HG03108 (cell line): ENCODE data around the gene U2SURP.
A peak's percentile ranks its signal among the peaks of the same experiment; 100 is the strongest.
"Not testable (repeated sequence)": the region's sequence is repeated elsewhere in the genome, so short reads cannot be mapped to it uniquely, and the experiment has no call there.

Experiments
- ATAC-seq: cut with Tn5 transposase; IDR thresholded peaks from one replicate; pipeline ENCODE4 v1.9.1; 2021; ENCODE audit warnings: moderate library complexity; ENCODE audit not compliant: unreplicated experiment

The U2SURP gene

DNA sequence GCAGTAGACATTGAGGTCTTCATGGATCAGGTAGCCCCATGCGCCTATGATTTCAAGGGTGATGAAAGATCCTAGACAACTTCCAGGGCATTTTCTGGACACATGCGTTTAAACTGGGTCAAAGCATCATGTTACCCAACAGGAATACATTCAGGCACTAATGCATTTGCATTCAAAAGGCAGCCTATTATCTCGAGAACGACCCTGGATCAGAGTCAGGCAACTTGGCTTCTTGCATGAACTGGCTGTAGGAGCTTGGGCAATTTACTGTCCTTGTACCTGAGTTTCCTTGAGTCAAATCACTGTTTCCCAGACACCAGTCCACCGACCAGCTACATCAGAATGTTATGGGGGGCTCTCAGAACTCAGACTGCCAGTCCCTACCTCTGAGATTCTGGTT, 66.7 kb downstream of the U2SURP start:
- ATAC-seq, result no peak

DNA sequence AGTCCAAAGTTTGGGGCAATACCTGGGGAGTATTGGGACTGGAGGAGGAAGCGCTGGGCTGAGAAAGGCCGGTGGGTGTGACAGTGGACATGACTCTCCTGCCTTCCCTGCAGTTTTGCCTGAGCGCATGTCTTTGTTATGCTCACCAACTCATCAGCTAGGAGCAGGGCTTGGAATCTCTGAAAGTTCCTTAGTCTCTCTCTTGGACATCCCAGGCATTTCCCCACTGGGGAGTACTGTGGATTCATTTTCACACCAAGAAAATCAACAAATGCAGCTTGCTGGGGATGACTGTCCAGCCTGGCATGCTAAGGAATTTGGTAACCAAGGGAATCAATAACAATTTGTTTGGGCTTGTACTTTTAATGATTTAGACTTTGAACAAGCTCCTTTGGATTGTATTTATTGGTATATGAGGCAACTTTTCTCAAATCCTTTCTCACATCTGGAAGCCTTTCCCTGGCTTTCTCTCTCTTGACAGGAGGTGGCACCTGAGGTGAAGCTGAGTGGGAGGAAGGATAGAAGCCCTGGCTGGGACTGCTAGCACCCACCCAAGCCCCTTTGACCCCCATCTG, 69.7 kb downstream of the U2SURP start:
- ATAC-seq, result no peak

DNA sequence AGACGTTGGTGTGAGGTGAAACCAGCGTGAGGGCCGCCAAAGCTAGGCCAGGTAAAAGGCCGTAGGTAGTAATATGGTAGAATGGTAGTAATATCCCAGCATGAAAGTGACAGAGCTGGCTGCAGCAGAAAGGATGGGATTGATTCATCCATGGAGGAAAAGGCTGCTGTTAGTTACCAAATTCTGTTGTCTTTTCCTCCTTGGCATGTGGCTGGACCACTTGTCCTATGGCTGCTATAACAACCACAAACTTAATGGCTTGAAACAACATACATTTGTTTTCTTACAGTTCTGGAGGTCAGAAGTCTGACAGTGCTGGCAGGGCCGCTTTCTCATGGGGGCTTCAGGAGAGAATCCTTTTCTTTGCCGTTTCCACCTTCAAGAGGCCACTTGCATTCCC, 70.4 kb downstream of the U2SURP start:
- no peak for ATAC-seq

- not testable (repeated sequence) for ATAC-seq
Observed at GRCh38 chr3:143072298-143073020, 71.1 kb downstream of the U2SURP start.

DNA sequence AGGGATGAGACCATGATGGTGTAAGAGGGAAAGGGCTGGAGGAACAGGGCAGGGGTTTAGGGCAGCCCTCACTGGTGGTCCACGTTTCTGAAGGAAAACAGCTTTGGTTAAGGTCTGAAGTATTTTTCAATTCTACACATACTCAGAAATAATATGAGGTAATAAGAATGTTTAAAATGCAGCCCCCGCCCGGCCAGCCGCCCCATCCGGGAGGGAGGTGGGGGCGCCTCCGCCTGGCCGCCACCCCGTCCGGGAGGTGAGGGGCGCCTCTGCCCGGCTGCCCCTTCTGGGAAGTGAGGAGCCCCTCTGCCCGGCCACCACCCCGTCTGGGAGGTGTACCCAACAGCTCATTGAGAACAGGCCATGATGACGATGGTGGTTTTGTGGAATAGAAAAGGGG, 72.2 kb downstream of the U2SURP start:
- ATAC-seq, result not testable (repeated sequence)

- ATAC-seq, result not testable (repeated sequence)
Observed at GRCh38 chr3:143073983-143074382, 72.6 kb downstream of the U2SURP start.

GRCh38 chr3:143078883-143079282, 77.5 kb downstream of the U2SURP start:
- ATAC-seq, result no peak

DNA sequence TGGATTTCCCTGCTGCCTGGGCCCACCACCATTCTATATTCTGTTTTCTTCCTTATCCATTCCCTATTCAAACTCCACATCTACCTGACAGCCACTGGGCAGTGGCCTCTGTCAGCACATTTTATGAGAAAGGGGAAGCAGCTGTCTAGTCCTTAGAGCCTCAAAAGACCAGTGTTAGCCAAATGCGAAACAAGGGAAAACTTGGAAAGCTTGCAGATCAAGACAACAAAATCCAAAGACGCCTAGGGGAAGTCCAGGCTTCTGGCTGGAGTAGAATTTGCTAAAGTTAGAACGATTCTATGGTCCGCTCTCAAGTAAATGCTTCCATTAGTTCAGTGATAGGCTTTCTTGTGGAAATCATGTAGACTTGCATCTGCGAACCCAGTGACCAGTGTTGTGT, 78.8 kb downstream of the U2SURP start:
- no peak for ATAC-seq

GRCh38 chr3:143081365-143081764, 80.0 kb downstream of the U2SURP start:
- no peak for ATAC-seq

- ATAC-seq, result peak; percentile 74
Observed at GRCh38 chr3:143081844-143082778, 80.7 kb downstream of the U2SURP start.

DNA sequence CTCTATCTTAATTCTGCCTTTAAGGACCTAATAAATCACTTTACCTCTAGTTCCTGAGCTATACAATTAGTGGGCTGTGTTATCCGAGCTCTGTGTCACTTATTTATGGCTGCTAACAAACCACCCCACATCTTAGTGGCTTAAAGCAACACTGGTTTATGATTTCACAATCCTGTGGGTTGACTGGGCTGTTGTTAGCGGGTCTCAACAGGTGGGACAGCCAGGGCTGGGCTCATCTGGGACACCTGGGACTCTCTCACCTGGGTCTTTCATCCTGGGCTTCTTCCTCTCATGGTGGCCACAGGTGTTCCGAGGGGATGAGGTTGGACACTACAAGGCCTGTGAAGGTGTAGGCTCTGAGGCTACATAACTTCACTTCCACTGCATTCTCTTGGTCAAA, 82.4 kb downstream of the U2SURP start:
- ATAC-seq, result no peak

GRCh38 chr3:143084856-143085731, 83.7 kb downstream of the U2SURP start:
- ATAC-seq, result peak; percentile 58

- ATAC-seq, result no peak
Observed at GRCh38 chr3:143088835-143089234, 87.5 kb downstream of the U2SURP start.

GRCh38 chr3:143089965-143090364, 88.6 kb downstream of the U2SURP start:
- no peak for ATAC-seq

DNA sequence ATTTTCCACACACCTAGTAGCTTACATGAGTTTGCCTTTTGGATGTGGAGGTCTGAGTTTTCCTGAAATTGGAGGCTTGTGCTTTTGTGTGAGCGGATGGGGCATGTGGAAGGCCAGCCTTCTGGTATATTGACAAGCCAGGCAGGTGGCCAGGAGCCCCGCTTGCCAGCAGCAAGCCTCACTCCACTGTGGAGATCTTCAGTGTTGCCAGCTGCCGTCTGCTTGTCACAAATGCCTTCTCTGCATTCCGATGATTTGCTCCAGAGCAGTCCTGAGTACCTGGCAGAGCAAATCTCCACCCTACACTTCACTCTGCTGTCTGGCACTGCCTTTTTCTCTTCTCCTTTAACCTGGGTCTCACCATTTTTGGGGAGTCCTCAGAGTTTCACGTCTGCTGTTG, 89.1 kb downstream of the U2SURP start:
- no peak for ATAC-seq

DNA sequence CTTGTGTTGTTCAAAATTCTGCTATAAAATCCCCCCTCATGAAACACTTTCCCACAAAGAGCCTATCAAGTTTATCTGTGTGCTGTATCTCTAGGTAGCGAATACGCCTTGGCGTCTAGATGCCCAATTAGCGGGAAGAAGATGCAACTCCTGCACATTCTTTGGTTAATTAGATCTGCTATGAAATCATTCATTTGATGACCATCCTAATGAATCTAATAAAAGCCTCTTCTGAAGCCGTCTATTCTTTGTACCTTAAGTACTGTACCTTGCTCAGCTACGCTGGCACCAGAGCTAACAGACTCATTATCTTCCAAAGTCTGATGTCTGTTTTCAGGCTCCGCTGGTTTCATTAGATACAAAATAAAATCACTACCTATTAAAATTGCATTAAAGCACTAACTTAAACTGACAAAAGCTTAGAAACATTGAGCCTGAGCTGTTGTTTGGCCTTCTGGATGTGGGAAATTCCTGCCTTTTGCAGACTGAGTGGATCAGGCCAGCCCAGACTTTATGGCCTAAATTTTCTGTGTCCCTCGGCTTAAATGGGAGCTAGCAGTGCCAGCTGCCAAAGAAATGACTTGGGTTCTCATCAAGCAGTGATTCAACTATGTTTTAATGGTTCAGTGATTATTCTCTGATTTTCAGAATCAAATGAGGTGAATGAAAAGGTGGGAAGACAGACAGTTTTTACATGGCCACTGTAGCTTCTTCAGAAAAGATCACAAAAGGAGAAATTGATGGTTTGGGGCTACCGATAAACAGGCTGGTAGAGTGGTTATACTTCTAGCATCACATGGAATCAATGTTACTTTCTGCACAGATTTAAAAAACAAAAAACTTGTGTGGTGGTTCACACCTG, 89.8 kb downstream of the U2SURP start:
- no peak for ATAC-seq

- ATAC-seq, result no peak
Observed at GRCh38 chr3:143092191-143092590, 90.8 kb downstream of the U2SURP start.

GRCh38 chr3:143095813-143096212, 94.4 kb downstream of the U2SURP start:
- ATAC-seq, result no peak

DNA sequence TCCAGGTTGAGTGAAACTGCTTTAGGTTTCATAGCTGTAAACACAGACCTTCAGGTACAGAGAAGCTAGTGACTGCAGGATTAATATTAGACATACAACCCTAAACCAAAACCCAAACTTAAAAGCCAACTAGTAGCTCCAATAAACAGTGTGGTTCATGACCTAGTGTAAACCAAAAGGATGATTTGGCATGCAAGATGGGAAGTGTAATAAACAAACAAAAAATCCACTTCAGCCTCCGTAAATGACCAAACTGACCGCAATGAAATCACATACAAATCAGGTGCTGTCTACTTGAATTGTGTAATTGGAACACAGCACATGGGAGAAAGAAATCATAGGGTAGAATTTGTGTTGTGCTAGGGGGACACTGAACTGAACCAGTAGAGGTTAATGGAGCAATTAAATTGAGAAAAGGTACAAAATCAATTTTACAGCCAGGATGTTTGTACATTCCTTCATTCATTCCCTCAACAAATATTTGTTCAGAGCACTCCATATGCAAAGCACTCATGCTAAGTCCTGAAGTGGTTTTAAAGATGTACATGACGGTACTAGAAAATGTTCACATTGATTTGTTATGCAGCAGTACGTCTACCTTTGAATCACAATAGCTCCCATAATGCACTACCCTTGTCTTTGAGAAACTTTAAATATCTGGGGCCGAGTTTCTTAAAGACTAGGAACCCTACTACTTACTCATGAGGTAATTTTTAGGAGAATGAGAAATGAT, 96.8 kb downstream of the U2SURP start:
- no peak for ATAC-seq
